Left cardiac atrium (tissue), 4 donors: ENCODE results near the gene CES4A. TPM values are rescaled to one million over a fixed set of nuclear protein-coding genes. Genes with fewer than 3 reads are reported as not detected.
"Not testable (repeated sequence)": the region's sequence is repeated elsewhere in the genome, so short reads cannot be mapped to it uniquely, and the experiment has no call there.

ENCODE experiments used
- ATAC-seq, 2 donors: fragments of 200-7000 bp; cut with Tn5 transposase; one replicate each; pipeline ENCODE4 v1.9.1; 2020; ENCODE audit warnings: mild to moderate bottlenecking in 2 of 2, moderate library complexity in 2 of 2
- DNase-seq: peaks from one replicate; pipeline ENCODE4 v3.0.0-alpha.2; 2020
- intact Hi-C, 2 donors: fragments of 100-400 bp; cut with DNase I; formaldehyde crosslinking; loops; one replicate each; pipeline versions ENCODE4 v1.14.1 to v1.15.1; 2022 to 2023
- total RNA-seq, 2 donors: library from RNA; stranded (reverse); fragmentation: NEBNext Ultra II Directional; extraction: Animal tissue kit (Norgen Biotek cat#: 25700); gene quantifications; one replicate each; pipeline ENCODE4 v1.2.1, GENCODE V29; 2021
- donor health status: DM: no; HTN: yes; CAD: no.
- donor health status: DM: no; HTN: yes; CAD: no; lungs with severe emphysema.
- donor health status: DM: yes; HTN: yes; CAD: no.
- donor health status: Dilated cardiomyopathy.

The CES4A gene
- total RNA-seq, 2 donors from 2014 or later, result 5.2 to 8.5 TPM

- DNase-seq, result no peak
- ATAC-seq, result no peak
- intact Hi-C loops, result loop anchor here in 1 of 2 donors (5.0 to 10.0 kb wide), 2 partner anchors 182 to 209 kb away; partner anchors contain the start of genes FBXL8, MATCAP1 and TRADD
Observed at GRCh38 chr16:66975302-66975893, 13.0 kb upstream of the CES4A start.

DNA sequence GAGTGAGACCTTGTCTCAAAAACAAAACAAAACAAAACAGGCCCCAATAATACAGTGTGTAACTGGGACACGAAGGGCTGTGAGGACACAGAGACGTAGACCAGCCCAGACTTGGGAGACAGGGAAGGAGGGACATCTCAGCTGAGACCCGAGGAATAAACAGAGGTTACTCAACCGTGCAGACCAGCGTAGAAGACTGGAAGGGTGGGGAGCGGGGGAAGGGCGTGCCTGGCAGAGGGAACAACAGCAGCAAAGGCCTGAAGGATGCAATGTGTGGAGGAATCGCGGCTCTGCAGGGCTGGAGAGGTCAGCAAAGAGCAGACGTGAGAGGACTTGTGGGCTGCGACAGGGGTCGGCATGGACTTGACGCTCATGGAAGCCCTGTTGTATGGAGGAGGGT is 11.6 kb upstream of the CES4A start:
- no peak for DNase-seq
- intact Hi-C loops, result loop anchor here (1.0 to 10.0 kb wide), 3 partner anchors 179 to 208 kb away; partner anchors contain the start of genes FBXL8 (in 1 of the 2), MATCAP1 (in 1 of the 2) and TRADD (in 1 of the 2)
- no peak for ATAC-seq

GRCh38 chr16:66977341-66978113 is 10.9 kb upstream of the CES4A start:
- ATAC-seq (peak; percentile 96 to 98), DNase-seq (peak; percentile 91)
- intact Hi-C loops, result loop anchor here (1.0 to 10.0 kb wide), 3 partner anchors 178 to 207 kb away; partner anchors contain the start of genes FBXL8 (in 1 of the 2), MATCAP1 (in 1 of the 2) and TRADD (in 1 of the 2)

DNA sequence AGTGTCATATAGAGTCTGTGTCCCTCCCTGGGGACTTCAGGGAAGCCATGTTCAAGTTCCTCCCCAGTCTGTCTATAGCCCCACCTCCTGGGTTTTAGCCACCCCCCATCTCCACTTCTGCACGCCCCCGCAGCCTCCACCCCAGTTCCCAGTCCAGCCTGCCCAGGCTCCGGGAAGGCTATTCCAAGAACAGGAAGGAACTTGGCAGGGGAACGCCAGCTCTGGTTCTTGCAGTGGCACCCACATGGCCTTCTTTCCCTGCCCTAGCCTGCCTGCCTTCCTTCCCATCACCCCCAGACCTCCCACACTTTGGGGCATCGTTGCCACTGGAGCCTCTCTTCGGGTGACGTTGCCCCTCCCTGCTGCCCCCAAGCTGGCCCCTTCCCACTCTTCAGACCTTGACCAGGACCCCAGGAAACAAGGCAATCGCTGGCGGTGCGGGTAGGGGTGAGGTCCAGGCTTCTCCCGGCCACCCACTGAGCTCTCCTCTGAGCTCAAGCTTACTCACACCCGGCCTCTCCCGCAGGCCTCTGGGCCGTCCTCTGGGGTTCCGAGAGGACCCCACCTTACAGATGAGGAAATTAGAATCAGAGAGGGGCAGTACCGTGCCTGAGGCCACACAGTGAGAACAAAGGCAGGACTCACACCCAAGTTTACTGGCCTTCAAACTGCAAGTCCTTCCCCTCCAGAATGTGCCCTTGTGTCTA is 9.2 kb upstream of the CES4A start:
- DNase-seq, result peak; percentile 73
- intact Hi-C loops, result loop anchor here in 1 of 2 donors (5.0 to 10.0 kb wide), 2 partner anchors 178 to 206 kb away; partner anchors contain the start of genes FBXL8, MATCAP1 and TRADD
- ATAC-seq, result peak; percentile 29 to 62

DNA sequence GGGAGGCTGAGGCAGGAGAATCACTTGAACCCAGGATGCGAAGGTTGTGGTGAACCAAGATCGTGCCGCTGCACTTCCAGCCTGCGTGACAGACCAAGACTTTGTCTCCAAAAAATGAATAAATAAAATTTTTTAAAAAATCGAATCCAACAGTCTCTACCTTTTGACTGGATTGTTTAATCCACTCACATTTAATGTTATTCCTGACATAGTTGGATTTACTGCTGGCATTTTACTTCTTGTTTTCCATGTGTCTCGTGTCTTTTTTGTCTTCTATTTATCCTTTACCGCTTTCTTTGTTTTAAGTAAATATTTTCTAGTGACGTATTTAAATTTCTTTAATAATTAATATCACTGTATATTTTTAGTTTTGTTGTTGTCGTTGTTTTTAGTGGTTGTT is 5.4 kb upstream of the CES4A start:
- DNase-seq (no peak), ATAC-seq (no peak)
- intact Hi-C loops, result no loop called here

GRCh38 chr16:66984892-66985311 is 3.5 kb upstream of the CES4A start:
- intact Hi-C loops, result no loop called here
- ATAC-seq (no peak), DNase-seq (no peak)

DNA sequence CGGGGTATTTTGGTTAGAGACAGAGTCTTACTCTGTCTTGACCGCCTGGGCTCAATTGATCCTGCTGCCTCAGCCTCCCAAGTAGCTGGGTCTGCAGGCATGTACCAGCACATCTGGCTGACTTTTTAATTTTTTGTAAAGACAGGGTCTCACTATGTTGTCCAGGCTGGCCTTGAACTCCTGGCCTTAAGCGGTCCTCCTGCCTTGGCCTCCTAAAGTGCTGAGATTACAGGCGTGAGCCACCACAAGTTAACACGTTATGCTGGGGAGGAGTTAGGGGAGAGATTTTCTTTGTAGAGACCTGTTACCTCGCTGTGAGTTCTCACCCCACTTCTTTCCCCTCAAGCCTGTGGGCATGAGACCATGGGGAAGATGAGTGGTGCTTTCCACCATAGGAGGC is 1.8 kb upstream of the CES4A start:
- DNase-seq (no peak), ATAC-seq (no peak)
- intact Hi-C loops, result no loop called here

GRCh38 chr16:66991545-66992077 is 3.2 kb downstream of the CES4A start:
- intact Hi-C loops, result no loop called here
- DNase-seq (no peak), ATAC-seq (no peak)

DNA sequence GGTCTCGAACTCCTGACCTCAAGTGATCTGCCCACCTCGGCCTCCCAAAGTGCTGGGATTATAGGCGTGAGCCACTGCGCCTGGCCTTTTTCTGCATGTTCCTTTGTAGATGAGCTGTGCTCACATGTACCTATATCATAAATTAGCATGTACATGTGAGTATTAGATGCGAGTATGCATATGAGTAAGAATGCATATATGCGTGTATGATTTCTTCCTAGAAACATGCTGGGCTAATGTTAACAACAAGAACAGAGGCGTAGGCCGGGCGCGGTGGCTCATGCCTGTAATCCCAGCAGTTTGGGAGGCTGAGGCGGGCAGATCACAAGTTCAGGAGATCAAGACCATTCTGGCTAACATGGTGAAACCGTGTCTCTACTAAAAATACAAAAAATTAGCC is 5.2 kb downstream of the CES4A start:
- DNase-seq, intact Hi-C loops, ATAC-seq: not testable (repeated sequence)

DNA sequence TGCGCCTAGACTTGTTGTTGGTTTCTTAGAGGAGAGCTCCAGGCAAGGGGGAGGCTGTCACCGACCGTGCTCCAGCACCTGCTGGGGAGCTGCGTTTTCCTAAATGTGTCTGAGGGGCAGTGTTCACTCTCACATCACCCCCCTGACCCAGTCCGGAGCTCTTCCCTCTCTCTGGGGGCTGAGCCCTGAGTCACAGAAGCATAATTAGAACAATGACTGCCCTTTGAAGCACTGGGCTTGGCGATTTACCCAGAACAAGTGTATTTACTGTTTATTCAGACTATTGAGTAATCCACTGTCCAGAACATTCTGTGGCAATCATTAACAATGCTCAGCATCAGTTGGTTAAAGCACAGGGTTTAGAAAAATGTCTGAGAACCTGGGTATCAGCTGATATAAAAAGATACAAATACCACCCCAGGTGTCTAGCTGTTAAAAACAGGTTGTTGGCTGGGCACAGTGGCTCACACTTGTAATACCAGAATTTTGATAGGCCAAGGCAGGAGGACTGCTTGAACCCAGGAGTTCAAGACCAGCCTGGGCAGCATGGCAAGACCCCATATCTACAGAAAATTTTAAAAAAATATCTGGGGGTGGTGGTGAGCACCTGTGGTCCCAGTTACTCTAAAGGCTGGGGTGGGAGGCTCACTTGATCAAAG is 8.1 kb downstream of the CES4A start:
- DNase-seq, result peak; percentile 72
- ATAC-seq, result peak; percentile 39 to 77
- intact Hi-C loops, result no loop called here

- ATAC-seq, result no peak
- DNase-seq, result no peak
- intact Hi-C loops, result no loop called here
Observed at GRCh38 chr16:66996983-66997358, 8.6 kb downstream of the CES4A start.

- intact Hi-C loops, result no loop called here
- DNase-seq (peak; percentile 58), ATAC-seq (peak; percentile 62 to 76)
Observed at GRCh38 chr16:67000384-67001351, 12.3 kb downstream of the CES4A start.

DNA sequence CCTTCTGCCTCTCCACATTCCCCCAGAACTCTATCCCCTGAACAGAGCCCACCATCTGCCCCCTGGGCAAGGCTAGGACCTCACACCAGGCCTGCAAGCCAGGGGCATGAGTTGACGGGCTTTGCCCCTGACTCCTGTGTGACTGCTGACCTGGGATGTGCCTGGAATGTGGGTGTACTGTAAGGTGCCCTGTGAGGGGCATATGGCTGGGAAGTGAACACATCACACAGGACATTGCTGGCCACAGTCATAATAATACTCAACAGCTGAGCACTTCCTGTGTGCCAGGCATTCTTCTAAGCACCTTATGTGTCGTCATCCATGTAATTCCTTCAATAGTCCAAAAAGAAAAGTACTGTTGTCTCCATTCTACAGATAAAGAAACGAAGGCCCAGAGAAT is 13.3 kb downstream of the CES4A start:
- ATAC-seq, result no peak
- no peak for DNase-seq
- intact Hi-C loops, result no loop called here

DNA sequence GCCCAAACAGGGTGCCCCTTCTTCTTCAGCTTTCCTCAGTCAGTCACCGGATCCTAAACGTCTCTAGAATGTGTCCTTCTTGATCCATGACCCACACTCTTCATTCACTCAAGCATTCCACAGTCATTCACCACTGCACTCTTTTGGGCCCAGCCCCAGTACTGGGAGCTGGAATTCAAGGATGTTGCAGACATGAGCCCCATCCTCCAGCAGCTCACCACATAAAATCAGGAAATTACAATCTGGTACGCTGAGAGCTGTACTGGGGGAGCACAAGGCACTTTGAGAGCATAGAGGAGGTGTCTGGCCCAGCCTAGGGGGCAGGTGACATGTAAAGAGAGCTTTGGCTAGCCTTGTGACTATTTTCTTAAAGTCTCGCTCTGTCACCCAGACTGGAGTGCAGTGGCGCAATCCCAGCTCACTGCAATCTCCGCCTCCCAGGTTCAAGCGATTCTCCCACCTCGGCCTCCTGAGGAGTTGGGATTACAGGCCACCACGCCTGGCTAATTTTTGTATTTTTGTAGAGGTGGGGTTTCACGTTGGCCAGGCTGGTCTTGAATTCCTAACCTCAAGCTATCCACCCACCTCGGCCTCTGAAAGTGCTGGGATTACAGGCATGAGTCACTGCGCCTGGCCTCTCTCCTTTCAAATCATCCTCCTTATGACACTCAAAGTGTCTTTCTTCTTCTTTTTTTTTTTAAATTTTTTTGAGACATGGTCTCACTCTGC is 18.7 kb downstream of the CES4A start:
- no peak for ATAC-seq
- intact Hi-C loops, result no loop called here
- DNase-seq, result no peak

DNA sequence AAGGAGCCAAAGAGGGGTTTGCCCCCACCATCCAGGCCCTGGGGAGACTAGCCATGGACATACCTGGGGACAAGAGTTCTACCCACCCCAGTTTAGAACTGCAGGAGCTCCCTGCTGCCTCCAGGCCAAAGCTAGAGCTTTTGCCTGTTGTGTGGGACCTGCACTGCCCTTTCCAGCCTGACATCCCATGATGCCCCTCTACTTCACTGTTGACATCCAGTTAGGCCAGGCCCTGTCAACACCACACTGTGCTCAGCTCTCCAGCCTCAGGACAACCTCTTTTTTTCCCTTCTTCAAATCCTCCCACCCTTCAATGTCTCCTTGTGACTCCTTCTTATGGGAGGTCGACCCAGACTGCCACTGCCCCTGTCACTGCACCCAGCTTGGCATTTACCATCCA is 20.8 kb downstream of the CES4A start:
- no peak for ATAC-seq
- no peak for DNase-seq
- intact Hi-C loops, result no loop called here

GRCh38 chr16:67011274-67011673 is 22.9 kb downstream of the CES4A start:
- ATAC-seq, result no peak
- DNase-seq, result no peak
- intact Hi-C loops, result no loop called here

- ATAC-seq, result peak in 1 of 2 donors; percentile 21
Observed at GRCh38 chr16:67013233-67013822, 24.9 kb downstream of the CES4A start.

More at GRCh38 chr16:67013233-67013822, 24.9 kb downstream of the CES4A start:
- peak; percentile 21 for DNase-seq
- intact Hi-C loops, result no loop called here
